Measurements from ENCODE around the gene TMEM109. TPM values are rescaled to one million over a fixed set of nuclear protein-coding genes. Genes with fewer than 3 reads are reported as not detected.

TMEM109 gene
- 10 to 100 TPM; 35.0 to 53.4 TPM for total RNA-seq

GRCh38 chr11:60913793-60914632 lies at the start of gene TMEM109:
Gene TMEM109 (plus strand): TSS chr11:60914158. CDS start chr11:60919694, 5,536 bp downstream.
- TF ChIP-seq CTCF (IDR thresholded peaks at IDR 0.05): no peak
- Histone ChIP-seq H3K27ac (peak within 1 kb of the TSS; percentile 73), H3K9me3 (no peaks in the 10 kb centered on the region), H3K9ac (ENCODE audit: low read depth in 2 of 2, low read length in 2 of 2) (peak within 1 kb of the TSS; percentile 88 to 90), H3K27me3 (no peaks in the 10 kb centered on the region), H3K4me1 (peaks cover 4% of the 10 kb centered on the region), H3K36me3 (no peaks in the 10 kb centered on the region), H3K4me3 (peak within 1 kb of the TSS; percentile 78)
- intact Hi-C loops (cut with DNase I): no loop called here
- peak; percentile 91 for DNase-seq

- H3K27ac ChIP-seq: no peak overlapping the region
- no peaks in the 10 kb centered on the region for H3K36me3 ChIP-seq
- no peaks in the 10 kb centered on the region for H3K9me3 ChIP-seq
- no peak for DNase-seq
- H3K4me3 ChIP-seq: no peak overlapping the region
- H3K9ac ChIP-seq (ENCODE audit: low read depth in 2 of 2, low read length in 2 of 2): no peak overlapping the region
- no peaks in the 10 kb centered on the region for H3K4me1 ChIP-seq
- intact Hi-C loops (cut with DNase I): no loop called here
- TF ChIP-seq CTCF (IDR thresholded peaks at IDR 0.05): no peak
- no peaks in the 10 kb centered on the region for H3K27me3 ChIP-seq
Observed at GRCh38 chr11:60864856-60865513, 49.0 kb upstream of the TMEM109 start.

- Histone ChIP-seq H3K27me3 (no peaks in the 10 kb centered on the region), H3K4me1 (no peaks in the 10 kb centered on the region), H3K27ac (no peak within 1 kb of the TSS), H3K9me3 (no peaks in the 10 kb centered on the region), H3K9ac (ENCODE audit: low read depth in 2 of 2, low read length in 2 of 2) (no peak within 1 kb of the TSS), H3K36me3 (no peaks in the 10 kb centered on the region), H3K4me3 (no peak within 1 kb of the TSS)
- DNase-seq: no peak
- intact Hi-C loops (cut with DNase I): no loop called here
- TF ChIP-seq CTCF (IDR thresholded peaks at IDR 0.05): no peak
Observed at GRCh38 chr11:60866911-60867870, 46.8 kb upstream of the TMEM109 start, which contains the start of gene ZP1. Gene ZP1 (plus strand): TSS chr11:60867542. CDS start chr11:60867562, 20 bp downstream.

- TF ChIP-seq CTCF (IDR thresholded peaks at IDR 0.05): no peak
- no peaks in the 10 kb centered on the region for H3K9me3 ChIP-seq
- no peaks in the 10 kb centered on the region for H3K36me3 ChIP-seq
- intact Hi-C loops (cut with DNase I): no loop called here
- H3K27me3 ChIP-seq: no peaks in the 10 kb centered on the region
- H3K9ac ChIP-seq (ENCODE audit: low read depth in 2 of 2, low read length in 2 of 2): no peak overlapping the region
- H3K4me1 ChIP-seq: no peaks in the 10 kb centered on the region
- H3K27ac ChIP-seq: no peak overlapping the region
- DNase-seq: no peak
- H3K4me3 ChIP-seq: no peak overlapping the region
Observed at GRCh38 chr11:60867871-60868681, 45.9 kb upstream of the TMEM109 start.
